Activated naive CD4-positive, alpha-beta T cell treated with anti-CD3 and anti-CD28 coated beads, Interleukin-2, amount 50 U/mL, for 24 hours (primary cell): Measurements from ENCODE around the gene THSD4.

Experiments used
- H3K27ac Mint-ChIP-seq: one replicate; pipeline ENCODE4 v1.8.0; 2021; ENCODE audit warnings: mild to moderate bottlenecking, mixed read lengths
- H3K27me3 Mint-ChIP-seq: one replicate; pipeline ENCODE4 v1.8.0; 2021; ENCODE audit warnings: mixed read lengths
- H3K36me3 Mint-ChIP-seq: one replicate; pipeline ENCODE4 v1.8.0; 2021; ENCODE audit warnings: mixed read lengths
- H3K4me1 Mint-ChIP-seq: one replicate; pipeline ENCODE4 v1.8.0; 2021; ENCODE audit warnings: mixed read lengths
- H3K4me3 Mint-ChIP-seq: one replicate; pipeline ENCODE4 v1.8.0; 2021; ENCODE audit warnings: mild to moderate bottlenecking, mixed read lengths
- H3K9me3 Mint-ChIP-seq: one replicate; pipeline ENCODE4 v1.8.0; 2021; ENCODE audit warnings: mixed read lengths

Gene THSD4

DNA sequence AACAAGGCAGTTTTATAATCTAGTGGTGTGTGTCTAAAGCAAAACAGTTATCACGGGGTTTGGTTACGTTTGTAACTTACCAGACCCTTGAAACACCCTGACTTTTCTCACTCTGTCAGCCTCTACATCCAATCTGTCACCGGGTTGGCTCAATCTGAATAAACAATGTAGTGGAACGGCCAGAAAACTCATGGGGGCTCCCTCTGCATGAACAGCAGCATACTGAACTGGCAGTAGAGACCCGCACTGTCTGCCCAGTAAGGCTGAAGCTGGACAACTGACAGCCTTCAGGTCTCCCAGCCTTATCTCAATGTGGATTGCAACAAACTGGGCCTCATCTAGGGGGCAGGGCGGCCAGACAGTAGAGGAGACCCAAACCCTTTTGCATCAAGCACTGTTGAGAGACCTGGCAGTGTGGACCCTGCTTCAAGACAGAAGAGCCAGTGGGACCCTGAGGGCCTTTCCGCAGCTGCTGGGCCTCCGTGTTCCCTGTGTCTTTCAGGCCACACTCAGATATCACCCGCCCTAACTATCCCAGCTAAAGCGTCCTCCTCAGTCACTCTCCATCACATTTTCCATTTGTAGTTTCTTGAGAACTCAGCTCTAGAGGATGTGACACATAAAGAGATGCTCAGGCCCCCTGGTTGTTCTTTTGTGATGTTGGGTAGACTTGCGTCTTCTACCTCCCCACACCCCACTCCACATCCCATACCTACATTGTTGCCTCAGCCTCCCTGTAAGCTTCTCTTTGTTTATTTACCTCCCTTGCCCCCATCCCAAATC is 513.9 kb downstream of the THSD4 start:
- H3K4me1 Mint-ChIP-seq = no peaks in the 10 kb centered on the region
- H3K4me3 Mint-ChIP-seq = no peak overlapping the region
- H3K9me3 Mint-ChIP-seq = no peaks in the 10 kb centered on the region
- H3K27me3 Mint-ChIP-seq = peaks cover 27% of the 10 kb centered on the region
- H3K36me3 Mint-ChIP-seq = no peaks in the 10 kb centered on the region
- no peak overlapping the region for H3K27ac Mint-ChIP-seq

GRCh38 chr15:71629781-71630474 is 514.7 kb downstream of the THSD4 start:
- Mint-ChIP-seq H3K4me1 (no peaks in the 10 kb centered on the region), H3K4me3 (no peak overlapping the region), H3K9me3 (no peaks in the 10 kb centered on the region), H3K27me3 (peaks cover 27% of the 10 kb centered on the region), H3K27ac (no peak overlapping the region), H3K36me3 (no peaks in the 10 kb centered on the region)

DNA sequence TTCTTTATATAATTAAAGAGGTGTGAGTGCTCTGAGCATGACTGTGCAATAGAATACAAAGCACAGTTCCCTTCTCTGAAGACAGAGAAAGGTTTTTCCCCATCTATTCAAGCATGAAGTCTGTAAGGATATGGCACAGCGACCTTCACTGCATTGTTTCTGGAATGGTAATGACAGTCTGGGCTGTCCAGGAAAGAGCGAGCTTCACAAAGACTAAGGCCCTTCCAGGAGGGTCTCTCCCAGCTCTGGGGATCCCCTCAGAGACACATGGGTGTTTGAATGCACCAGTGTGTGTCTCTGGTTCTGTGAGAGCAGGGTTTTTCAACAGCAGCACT is 515.2 kb downstream of the THSD4 start:
- H3K36me3 Mint-ChIP-seq = no peaks in the 10 kb centered on the region
- no peaks in the 10 kb centered on the region for H3K9me3 Mint-ChIP-seq
- H3K4me3 Mint-ChIP-seq = no peak overlapping the region
- peaks cover 30% of the 10 kb centered on the region for H3K27me3 Mint-ChIP-seq
- no peaks in the 10 kb centered on the region for H3K4me1 Mint-ChIP-seq
- no peak overlapping the region for H3K27ac Mint-ChIP-seq

- Mint-ChIP-seq H3K9me3 (no peaks in the 10 kb centered on the region), H3K27ac (no peak overlapping the region), H3K4me1 (no peaks in the 10 kb centered on the region), H3K36me3 (no peaks in the 10 kb centered on the region), H3K27me3 (peaks cover 24% of the 10 kb centered on the region), H3K4me3 (no peak overlapping the region)
Observed at GRCh38 chr15:71632576-71633195, 517.4 kb downstream of the THSD4 start.

DNA sequence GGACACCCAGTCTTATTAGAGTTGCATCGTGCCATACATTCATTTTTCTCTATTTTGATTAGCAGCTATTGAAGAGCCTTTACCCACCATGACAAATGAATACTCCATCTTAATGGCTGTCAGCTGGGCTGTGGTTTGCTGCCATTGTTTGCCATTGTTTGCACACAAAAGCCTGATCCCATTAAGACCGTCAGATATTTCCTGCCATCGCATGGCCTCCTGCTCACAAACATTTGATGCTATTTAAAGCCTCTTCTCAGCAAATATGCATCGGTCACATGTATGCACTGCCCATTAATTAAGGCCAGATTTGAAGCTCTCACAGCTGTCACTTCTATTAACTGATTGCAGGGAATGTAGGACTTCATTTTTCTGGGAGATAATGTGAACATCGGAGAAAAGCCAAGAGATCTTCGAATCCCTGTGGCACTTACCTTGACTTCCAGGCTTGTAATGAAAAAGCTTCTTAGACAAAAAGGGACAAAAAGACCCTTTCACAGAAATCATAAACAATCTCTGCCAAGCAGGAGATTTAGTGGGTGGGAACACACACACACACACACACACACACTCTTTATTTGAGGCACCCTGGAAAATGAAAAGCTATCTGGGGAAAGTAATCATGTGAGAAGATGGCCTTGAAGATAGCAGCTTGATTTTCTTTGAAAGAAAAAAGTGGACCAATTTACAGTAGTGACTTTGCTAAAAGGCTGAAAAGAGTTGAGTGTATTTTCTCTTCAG is 519.7 kb downstream of the THSD4 start:
- Mint-ChIP-seq H3K27ac (no peak overlapping the region), H3K27me3 (peaks cover 21% of the 10 kb centered on the region), H3K36me3 (no peaks in the 10 kb centered on the region), H3K4me3 (no peak overlapping the region), H3K9me3 (no peaks in the 10 kb centered on the region), H3K4me1 (no peaks in the 10 kb centered on the region)

DNA sequence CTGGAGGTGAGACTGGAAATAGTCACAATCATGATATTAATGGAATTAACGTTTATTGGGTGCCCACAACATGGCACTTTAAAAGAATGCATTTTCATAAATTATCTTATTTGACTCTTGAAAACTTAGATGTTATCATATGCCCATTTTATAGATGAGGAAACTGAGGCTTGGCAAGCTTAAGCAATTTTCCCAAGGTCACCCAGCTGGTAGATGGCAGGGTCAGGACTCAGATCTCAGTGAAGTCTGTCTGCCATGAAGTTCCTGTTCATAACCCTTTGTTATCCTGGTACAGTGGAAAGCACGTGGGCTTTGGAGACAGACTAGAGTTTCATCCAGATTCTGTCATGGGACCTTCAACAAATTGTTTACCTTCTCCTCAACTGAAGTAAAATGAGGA is 520.5 kb downstream of the THSD4 start:
- Mint-ChIP-seq H3K4me3 (no peak overlapping the region), H3K36me3 (no peaks in the 10 kb centered on the region), H3K4me1 (no peaks in the 10 kb centered on the region), H3K27me3 (peaks cover 21% of the 10 kb centered on the region), H3K9me3 (no peaks in the 10 kb centered on the region), H3K27ac (no peak overlapping the region)

DNA sequence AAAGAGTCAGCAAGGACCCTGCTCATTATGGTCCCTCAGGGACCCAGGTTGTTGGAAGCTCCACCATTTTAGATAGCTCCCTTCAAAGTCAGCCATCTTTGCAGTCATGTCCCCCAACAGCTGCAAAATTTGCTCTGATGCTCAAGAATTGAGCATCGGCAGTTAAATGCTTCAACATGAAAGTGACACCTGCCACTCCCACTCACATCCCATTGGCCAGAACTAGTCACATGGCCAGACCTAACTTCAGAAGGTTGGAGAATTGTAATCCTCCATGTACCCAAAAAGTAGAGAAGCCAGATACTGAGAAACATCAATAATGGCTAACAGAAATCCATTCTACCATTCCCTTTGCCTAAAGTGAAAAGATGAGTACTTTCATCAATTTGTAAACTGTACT is 523.6 kb downstream of the THSD4 start:
- Mint-ChIP-seq H3K4me3 (no peak overlapping the region), H3K27me3 (peaks cover 19% of the 10 kb centered on the region), H3K4me1 (no peaks in the 10 kb centered on the region), H3K27ac (no peak overlapping the region), H3K36me3 (no peaks in the 10 kb centered on the region), H3K9me3 (no peaks in the 10 kb centered on the region)

DNA sequence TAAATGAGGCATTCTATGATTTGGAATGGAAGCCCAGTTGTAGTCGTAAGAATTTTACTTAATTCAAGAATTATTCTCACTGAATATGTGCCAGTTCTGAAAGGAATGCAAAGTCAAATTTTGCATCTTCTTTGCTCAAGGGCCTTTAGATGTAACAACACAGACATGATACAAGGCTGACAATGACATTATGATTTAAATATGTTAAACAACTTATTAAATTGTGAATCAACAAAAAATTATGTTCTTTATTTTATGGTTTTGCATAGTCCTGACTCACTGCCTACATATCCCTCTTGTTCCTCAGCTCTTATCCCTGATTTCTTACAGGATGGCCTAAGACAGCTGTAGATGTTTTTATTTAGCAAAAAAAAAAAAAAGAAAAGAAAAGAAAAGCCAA is 524.2 kb downstream of the THSD4 start:
- H3K9me3 Mint-ChIP-seq = no peaks in the 10 kb centered on the region
- no peak overlapping the region for H3K27ac Mint-ChIP-seq
- H3K36me3 Mint-ChIP-seq = no peaks in the 10 kb centered on the region
- no peak overlapping the region for H3K4me3 Mint-ChIP-seq
- no peaks in the 10 kb centered on the region for H3K4me1 Mint-ChIP-seq
- H3K27me3 Mint-ChIP-seq = peaks cover 15% of the 10 kb centered on the region

GRCh38 chr15:71643918-71644317 is 528.6 kb downstream of the THSD4 start:
- no peaks in the 10 kb centered on the region for H3K4me1 Mint-ChIP-seq
- H3K27me3 Mint-ChIP-seq = peaks cover 12% of the 10 kb centered on the region
- H3K36me3 Mint-ChIP-seq = no peaks in the 10 kb centered on the region
- H3K27ac Mint-ChIP-seq = no peak overlapping the region
- H3K9me3 Mint-ChIP-seq = no peaks in the 10 kb centered on the region
- H3K4me3 Mint-ChIP-seq = no peak overlapping the region

DNA sequence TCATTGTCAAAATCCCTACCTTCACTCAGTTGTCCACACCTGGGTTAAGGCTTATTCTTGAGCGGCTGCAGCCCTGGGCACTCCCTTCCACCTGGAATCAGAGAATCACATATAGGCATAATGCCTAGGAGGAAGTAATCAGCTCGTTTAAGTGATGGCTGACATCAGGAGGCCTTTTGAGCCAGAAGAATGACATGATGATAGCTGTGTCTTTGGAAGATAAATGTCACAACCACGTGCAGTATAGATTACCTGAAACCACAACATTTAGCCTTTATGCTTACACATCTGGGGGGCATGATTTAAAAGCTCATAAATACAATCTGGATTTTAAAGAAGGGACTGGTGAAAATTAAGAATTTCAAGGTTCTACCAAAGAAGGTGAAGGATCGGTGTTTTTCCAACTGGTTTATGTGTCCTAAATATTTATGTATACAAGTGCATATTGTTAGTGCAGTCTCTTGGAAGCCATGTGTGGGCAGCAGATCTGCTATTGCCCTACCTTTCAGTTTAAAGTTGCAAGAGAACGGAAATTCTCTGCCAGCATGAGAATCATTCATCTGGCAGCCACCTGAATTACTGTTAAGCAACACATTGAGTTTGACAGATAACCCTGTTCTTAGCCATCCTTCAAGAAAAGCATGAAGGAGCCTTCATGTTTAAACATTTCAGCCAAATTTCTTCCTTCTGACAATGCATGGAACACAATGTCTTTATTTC is 531.7 kb downstream of the THSD4 start:
- no peak overlapping the region for H3K27ac Mint-ChIP-seq
- no peaks in the 10 kb centered on the region for H3K9me3 Mint-ChIP-seq
- no peaks in the 10 kb centered on the region for H3K4me1 Mint-ChIP-seq
- no peaks in the 10 kb centered on the region for H3K36me3 Mint-ChIP-seq
- H3K27me3 Mint-ChIP-seq = peaks cover 7% of the 10 kb centered on the region
- H3K4me3 Mint-ChIP-seq = no peak overlapping the region

- H3K4me1 Mint-ChIP-seq = no peaks in the 10 kb centered on the region
- H3K36me3 Mint-ChIP-seq = no peaks in the 10 kb centered on the region
- no peaks in the 10 kb centered on the region for H3K9me3 Mint-ChIP-seq
- no peak overlapping the region for H3K27ac Mint-ChIP-seq
- H3K4me3 Mint-ChIP-seq = no peak overlapping the region
- H3K27me3 Mint-ChIP-seq = peaks cover 8% of the 10 kb centered on the region
Observed at GRCh38 chr15:71647487-71647808, 532.2 kb downstream of the THSD4 start.

DNA sequence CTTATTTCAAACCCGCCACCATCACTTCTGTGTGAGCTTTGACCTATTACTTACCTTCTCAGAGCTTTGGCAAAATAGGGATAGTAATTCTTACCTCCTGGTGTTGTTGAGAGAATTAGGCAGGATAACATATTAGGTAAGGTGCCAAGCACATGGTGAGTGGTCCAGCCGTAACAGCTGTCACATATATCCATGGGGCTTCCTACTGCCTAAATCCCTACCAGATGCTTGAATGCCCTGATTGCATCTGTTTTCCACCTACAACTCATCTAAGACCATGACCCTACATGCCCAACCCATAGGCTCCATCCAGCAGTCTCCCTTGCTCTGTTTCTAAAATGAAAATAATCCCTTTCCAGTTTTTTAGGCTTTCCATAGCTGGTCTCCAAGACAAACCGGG is 532.8 kb downstream of the THSD4 start:
- Mint-ChIP-seq H3K27me3 (peaks cover 8% of the 10 kb centered on the region), H3K9me3 (no peaks in the 10 kb centered on the region), H3K4me1 (no peaks in the 10 kb centered on the region), H3K4me3 (no peak overlapping the region), H3K36me3 (no peaks in the 10 kb centered on the region), H3K27ac (no peak overlapping the region)

DNA sequence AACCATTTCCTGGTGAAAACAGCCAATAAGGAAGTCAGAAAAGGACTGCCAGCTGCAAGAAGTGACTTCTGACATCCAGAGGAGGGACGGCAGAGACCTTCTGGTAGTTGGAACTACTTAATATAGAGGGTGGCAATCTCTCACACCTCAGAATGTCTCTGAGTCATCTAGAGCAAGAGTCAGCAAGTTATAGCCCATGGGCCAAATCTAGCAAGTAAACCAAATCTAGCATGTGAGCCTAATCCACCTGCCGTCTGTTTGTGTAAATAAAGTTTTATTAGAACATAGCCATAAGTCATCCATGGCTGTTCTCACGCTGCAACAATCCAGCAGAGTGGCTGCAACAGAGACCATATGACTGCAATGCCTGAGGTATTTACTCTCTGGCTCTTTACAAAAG is 534.6 kb downstream of the THSD4 start:
- Mint-ChIP-seq H3K27ac (no peak overlapping the region), H3K9me3 (no peaks in the 10 kb centered on the region), H3K27me3 (peaks cover 8% of the 10 kb centered on the region), H3K4me3 (no peak overlapping the region), H3K36me3 (no peaks in the 10 kb centered on the region), H3K4me1 (no peaks in the 10 kb centered on the region)

DNA sequence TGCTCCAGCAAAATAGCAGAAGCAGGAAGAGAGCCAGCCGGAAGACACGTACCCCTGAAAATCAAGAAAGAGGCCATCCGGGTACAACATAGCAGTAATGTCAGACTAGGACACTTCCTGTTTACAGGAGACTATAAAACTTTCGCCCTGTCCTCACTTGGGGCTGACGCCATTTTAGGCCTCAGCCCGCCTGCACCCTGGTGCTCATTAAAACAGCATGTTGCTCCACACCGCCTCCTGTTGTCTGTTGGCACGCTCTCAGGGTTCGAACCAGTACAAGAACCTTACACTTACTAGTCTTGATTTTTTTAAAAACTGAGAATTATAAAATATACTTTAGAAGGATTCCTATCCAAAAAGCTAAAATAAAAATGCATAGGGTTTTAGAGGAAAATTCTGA is 535.3 kb downstream of the THSD4 start:
- H3K36me3 Mint-ChIP-seq = no peaks in the 10 kb centered on the region
- peaks cover 8% of the 10 kb centered on the region for H3K27me3 Mint-ChIP-seq
- no peak overlapping the region for H3K4me3 Mint-ChIP-seq
- no peaks in the 10 kb centered on the region for H3K4me1 Mint-ChIP-seq
- H3K27ac Mint-ChIP-seq = no peak overlapping the region
- no peaks in the 10 kb centered on the region for H3K9me3 Mint-ChIP-seq

DNA sequence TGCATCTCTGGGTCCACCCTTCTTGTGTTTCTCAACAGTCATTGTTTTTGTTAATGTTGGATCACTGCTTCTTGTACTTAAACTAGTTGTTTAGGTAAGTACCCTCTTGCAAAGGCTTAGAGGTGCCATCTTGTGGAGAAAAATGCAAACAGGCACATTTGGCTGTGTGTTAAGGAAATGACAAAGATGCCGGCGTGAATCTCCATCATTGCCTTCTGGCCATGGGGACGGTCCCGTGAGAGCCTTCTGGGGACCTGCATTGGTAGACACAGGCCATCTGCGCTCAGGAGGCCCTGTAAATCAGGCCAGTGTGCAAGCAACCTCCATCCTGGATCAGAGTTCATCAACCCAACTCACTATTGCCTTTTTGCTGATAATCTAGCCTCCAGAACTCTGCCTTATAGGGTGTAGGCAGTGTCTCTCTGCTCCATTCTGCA is 536.5 kb downstream of the THSD4 start:
- no peaks in the 10 kb centered on the region for H3K4me1 Mint-ChIP-seq
- no peak overlapping the region for H3K27ac Mint-ChIP-seq
- H3K9me3 Mint-ChIP-seq = no peaks in the 10 kb centered on the region
- no peaks in the 10 kb centered on the region for H3K36me3 Mint-ChIP-seq
- peaks cover 7% of the 10 kb centered on the region for H3K27me3 Mint-ChIP-seq
- H3K4me3 Mint-ChIP-seq = no peak overlapping the region
